Posterior vena cava (tissue), 2 donors: ENCODE results near the gene GFAP. TPM values are rescaled to one million over a fixed set of nuclear protein-coding genes. Genes with fewer than 3 reads are reported as not detected.

ENCODE experiments used
- microRNA-seq, 2 donors: library from miRNA; unstranded; fragments of <30 nt; microRNA quantifications; one replicate each; pipeline ENCODE4 v1.2.0, GENCODE V29; 2020 to 2021; ENCODE audit warnings: borderline microRNAs expressed in 2 of 2
- total RNA-seq, 2 donors: library from RNA; stranded (reverse); fragmentation: NEBNext Ultra II Directional; extraction: Animal tissue kit (Norgen Biotek cat#: 25700); gene quantifications; one replicate each; pipeline ENCODE4 v1.2.1, GENCODE V29; 2021
- donor health status: DM: yes; HTN: yes; CAD: no.
- donor health status: DM: yes; HTN: yes; CAD: no.

The GFAP gene
- total RNA-seq, 2 donors from 2014 or later, result 0.51 to 1.7 TPM

Small RNA genes lying within 50 kb of the gene (microRNA-seq; reads per million reads assigned to microRNA genes)
- 0 to 0.32 reads per million in 2 donors for gene MIR6783

Other genes with a start within 250 kb of the GFAP start
- gene CCDC43, start 225.7 kb downstream of the GFAP start, total RNA-seq, result 10 to 100 TPM; 16.5 to 17.4 TPM
- 1 to 10 TPM; 4.2 to 4.3 TPM for gene DBF4B, start 206.8 kb downstream of the GFAP start, total RNA-seq
- under 1 TPM; 0.29 to 0.42 TPM for gene ADAM11, start 156.5 kb downstream of the GFAP start, total RNA-seq
- gene GJC1, start 85.2 kb downstream of the GFAP start, total RNA-seq, result 10 to 100 TPM; 30.4 to 80.8 TPM
- 1 to 10 TPM; 1.8 to 1.9 TPM for gene HIGD1B, start 67.6 kb downstream of the GFAP start, total RNA-seq
- gene EFTUD2, start 16.1 kb downstream of the GFAP start, total RNA-seq, result 10 to 100 TPM; 65.2 to 71.9 TPM
- gene KIF18B, start 32.3 kb upstream of the GFAP start, total RNA-seq, result under 1 TPM; 0.10 to 0.65 TPM
- gene C1QL1, start 52.8 kb upstream of the GFAP start, total RNA-seq, result under 1 TPM; 0.19 to 0.42 TPM
- 10 to 100 TPM; 17.9 to 19.9 TPM for gene DCAKD, start 136.1 kb upstream of the GFAP start, total RNA-seq
- 10 to 100 TPM; 71.8 to 83.5 TPM for gene NMT1, start 145.8 kb upstream of the GFAP start, total RNA-seq
- gene PLCD3, start 217.0 kb upstream of the GFAP start, total RNA-seq, result 10 to 100 TPM; 69.3 to 74.2 TPM
- gene ACBD4, start 220.2 kb upstream of the GFAP start, total RNA-seq, result 10 to 100 TPM; 10.8 to 12.9 TPM
- 10 to 100 TPM; 40.6 to 46.9 TPM for gene HEXIM1, start 233.0 kb upstream of the GFAP start, total RNA-seq
- gene HEXIM2, start 246.4 kb upstream of the GFAP start, total RNA-seq, result 1 to 10 TPM; 1.6 to 3.0 TPM